ENCODE results near the gene KCNQ1.

Gene KCNQ1

GRCh38 chr11:2657697-2658284 is 213.0 kb downstream of the KCNQ1 start:
- no peak for DNase-seq

DNA sequence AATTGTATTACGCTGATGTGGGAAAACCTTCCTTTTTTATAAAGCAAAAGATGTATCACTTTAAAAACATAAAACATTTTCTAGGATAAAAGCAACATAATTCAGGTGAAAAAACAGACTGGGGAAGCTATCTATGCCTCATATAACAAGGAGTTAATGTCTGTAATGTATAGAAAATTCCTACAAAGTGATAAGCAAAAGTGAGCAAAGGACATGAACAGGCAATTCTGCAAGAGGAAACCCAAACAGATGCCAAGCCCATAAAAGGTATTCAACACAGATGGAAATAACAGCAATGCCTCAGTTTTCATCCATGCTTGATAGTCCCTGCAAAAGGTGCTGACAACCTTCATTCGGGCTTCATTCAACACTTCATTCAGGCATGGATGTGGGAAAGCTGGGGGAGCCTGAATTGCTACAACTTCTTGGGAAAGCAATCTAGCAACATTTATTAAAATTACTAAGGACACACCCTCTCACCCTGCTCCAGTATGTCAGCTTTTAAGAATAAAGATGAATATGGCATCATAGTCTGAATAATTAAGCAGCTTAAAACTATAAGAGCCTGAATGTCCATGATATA is 215.6 kb downstream of the KCNQ1 start:
- DNase-seq: no peak

GRCh38 chr11:2661173-2662023 is 216.6 kb downstream of the KCNQ1 start:
- no peak for DNase-seq

DNA sequence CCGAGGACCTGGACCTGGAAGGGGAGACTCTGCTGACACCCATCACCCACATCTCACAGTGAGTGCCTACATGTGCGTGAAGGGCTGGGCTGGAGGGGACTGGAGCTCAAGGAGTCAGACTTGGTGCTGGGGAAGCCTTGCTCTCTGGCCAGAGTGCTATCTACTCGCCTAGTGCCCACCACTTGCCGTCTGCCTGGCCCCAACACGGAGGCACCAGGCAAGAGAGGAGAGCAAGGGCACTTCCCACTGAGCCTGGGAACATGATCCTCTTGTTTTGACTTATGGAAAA is 217.2 kb downstream of the KCNQ1 start:
- DNase-seq: no peak

DNA sequence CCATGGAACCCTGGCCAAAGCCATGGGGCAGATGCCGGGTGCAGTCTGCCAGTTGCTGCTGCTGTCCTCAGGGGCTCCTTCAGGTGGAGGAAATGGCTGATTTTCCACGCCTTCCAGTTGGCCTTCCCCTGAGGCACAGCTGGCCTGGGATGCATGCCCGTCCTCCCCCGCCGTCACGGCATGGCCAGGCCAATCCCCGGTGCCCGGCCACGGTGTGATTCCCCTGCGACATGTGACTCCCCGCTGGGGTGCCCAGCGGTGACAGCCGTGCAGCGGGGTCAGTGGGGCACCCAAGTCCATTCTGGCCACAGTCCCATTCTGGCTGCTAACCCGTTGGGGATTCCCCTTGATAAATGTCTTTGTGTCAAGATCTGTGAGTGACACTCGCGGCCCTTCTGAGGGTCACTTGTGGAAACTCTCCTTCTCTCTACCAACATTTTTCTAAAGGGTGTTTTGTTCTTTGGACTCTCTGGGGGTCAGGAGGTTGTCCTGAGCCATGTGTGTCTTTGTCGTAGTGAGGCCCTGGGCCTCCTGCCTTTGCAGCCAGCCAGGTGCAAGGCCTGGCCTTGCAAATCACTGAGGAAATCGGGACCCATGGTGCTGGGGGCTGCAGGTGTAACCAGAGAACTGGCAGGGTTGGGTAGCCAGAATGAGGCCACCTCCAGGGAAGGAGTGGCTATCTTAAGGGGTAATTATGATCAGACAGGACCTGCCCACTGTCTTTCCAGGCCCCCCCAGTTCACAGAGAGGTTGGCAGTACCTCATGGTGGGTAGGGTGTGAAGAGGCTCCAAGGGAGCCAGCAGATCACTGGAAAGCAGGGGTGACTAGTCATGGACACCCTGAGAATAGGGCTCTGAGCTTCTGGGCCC is 217.9 kb downstream of the KCNQ1 start:
- no peak for DNase-seq

- DNase-seq: no peak
These were observed 218.7 kb downstream of the KCNQ1 start for GRCh38 chr11:2663506-2663905.

DNA sequence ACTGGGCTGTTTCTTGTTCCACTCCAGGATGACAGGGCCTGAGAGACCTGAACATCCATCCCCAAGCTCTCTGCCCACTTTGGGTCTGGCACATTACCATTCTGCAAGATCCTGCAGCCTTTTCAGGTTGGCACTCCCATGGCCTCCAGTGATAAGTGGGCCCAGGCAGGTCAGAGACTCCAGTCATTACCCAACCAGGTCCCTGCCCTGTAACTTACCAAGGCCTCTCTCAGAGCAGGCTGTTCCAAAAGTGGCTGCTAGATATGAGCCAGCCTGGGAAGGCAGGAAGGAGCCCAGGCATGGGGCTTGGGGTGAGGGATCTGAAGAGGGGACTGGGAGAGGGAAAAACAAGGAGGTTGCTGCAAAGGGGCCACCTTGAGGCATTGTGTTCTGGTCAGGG is 219.1 kb downstream of the KCNQ1 start:
- no peak for DNase-seq

DNA sequence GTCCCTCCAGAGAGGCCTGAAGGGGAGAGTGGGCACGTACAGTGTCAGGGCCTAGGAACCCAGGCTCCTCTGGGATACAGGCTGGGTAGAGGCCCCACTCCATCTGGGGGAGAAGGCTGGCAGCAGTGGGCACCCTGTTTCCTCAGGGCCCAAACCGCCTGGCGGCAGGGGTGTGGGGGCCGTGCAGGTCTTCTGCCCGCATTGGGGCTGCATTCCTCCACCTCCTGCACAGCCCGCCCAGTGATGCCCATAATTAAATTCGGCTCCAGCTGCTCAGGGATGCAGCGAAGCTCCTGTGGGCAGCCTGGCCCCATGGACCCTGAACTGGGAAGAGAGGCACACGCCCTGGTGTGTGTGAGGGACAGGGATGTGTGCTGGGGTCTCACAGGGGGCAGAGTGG is 219.6 kb downstream of the KCNQ1 start:
- DNase-seq: no peak

DNA sequence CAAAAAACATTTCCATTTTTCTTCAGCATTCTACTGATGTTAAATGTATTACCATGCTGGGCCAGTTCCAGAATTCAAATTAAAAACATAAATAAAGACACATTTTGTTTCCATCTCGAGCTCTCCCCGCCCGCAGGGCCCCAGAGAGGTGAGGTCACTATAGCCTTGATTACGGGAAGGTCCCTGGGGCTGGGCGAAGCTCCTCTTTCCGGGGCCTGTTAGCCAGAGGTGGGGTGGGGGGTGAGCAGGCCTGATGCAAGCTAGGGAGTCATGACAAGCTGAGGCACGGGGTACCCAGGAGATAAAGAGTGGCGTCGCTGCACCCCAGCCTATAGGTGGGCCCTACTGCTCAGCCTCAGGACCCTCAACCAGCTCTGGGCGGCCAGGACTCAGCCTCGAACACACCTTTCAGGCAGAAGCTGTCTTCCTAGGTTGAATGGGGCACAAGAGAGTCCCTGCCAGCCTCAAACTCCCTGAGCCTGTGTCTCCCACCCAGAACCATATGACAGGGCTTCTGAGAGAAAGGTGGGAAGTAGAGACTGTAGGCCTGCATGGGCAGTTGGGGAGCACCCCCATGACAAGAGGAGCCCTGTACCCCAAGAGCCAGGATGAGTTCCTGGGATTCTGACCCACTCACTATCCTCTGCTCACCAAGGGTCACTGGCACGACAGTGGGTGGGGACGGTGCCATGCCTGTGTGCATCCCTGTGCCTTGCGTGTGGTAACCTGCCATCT is 220.2 kb downstream of the KCNQ1 start:
- peak; percentile 5 for DNase-seq

DNA sequence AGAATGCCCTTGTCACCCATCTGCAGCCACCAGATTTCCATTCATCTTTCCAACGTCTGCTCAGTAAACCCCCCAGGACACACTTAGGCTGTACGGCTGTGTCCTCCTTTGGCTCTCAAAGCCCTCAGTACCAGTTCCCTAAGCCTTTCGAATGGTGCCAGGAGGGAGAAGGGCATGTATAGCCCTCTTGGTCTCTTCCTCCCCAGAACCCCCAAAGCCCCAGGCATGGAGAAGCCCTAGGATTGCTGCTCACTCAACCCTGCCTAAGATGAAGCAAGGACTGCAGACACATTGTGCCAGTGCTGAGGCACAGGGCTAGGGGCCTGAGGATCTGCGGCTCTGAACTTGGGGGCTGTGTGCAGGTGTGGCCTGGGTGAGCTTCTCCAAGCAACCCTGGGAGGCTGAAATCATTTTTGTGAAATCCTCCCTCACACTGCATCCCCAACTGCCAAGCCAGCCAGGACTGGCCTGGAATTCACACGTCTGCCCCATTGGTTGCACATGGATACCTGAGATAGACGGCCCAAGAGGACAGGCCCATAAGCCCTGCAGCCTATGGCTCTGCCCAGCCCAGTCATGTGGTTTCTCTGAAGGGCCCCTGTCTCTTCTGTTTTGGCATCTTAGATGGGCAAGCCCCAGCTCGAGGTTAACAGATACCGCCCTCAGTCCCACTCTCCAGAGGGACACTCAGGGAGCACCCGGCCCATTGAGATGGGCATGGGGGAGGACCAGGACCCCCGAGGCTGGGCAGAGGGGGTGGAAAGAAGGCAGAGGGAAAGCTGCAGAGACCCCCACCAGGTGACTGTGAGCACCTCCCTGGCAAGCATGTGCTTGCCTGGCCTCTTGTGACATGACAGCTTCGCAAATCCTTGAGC is 221.0 kb downstream of the KCNQ1 start:
- DNase-seq: peak; percentile 14

DNA sequence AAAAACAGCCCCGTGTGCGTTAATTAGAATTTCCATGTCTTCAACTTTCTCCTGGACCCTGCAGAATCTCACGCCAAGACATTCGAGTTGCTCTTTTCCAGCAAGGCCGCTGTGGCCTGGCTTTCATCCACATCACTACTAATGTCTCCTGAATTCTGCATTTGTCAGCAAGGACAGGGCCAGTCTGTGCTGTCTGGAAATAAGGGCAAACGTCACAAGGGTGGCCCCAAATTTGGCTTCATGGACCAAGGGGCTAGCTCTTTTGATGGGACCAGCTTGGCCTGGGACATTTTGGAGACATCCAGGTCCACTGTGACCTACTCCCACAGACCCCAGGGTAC is 221.6 kb downstream of the KCNQ1 start:
- peak; percentile 1 for DNase-seq

GRCh38 chr11:2666828-2667570 is 222.2 kb downstream of the KCNQ1 start:
- DNase-seq: peak; percentile 17

GRCh38 chr11:2667940-2668339 is 223.1 kb downstream of the KCNQ1 start:
- DNase-seq: peak; percentile 9

DNA sequence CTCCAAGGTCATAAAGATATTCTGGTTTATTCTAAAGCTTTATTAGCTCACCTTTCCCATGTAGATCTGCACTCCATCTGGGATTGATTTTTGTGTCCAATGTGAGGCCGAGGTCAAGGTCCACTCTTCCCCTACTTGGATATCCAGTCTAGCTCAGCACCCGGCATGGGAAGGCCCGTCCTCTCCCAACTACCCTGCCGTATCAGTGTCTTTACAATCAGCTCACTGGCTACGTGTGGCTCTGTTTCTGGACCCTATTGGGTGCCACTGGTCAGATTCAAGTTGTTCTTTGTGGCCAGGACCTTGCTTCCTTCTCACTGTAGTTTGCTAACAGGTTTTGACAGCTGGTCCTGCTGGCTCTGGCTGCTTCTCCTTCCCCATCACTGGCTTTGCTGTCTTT is 224.1 kb downstream of the KCNQ1 start:
- peak; percentile 7 for DNase-seq

- DNase-seq: peak; percentile 13
These were observed 225.0 kb downstream of the KCNQ1 start for GRCh38 chr11:2669634-2670469.

- DNase-seq: peak; percentile 5
These were observed 225.8 kb downstream of the KCNQ1 start for GRCh38 chr11:2670541-2671100.

DNA sequence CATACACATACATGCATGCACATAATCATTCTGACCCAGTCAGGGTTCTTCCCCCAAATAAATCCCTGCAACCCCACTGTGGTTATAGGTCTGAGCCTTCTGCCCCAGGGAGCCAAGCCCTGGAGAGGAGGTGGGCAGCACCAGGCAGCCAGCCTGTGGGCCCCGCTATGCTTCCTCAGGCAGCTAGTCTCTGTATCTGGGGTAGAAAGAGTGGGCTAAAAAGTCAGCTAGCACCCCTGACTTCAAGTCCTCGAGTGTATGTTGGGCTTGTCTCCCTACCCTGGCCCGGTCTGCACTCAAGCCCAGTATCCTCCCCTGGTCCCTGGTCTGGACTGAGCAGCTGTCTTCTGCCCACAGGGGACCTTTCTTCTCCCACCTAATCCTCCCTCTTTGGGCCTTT is 226.9 kb downstream of the KCNQ1 start:
- peak; percentile 6 for DNase-seq

DNA sequence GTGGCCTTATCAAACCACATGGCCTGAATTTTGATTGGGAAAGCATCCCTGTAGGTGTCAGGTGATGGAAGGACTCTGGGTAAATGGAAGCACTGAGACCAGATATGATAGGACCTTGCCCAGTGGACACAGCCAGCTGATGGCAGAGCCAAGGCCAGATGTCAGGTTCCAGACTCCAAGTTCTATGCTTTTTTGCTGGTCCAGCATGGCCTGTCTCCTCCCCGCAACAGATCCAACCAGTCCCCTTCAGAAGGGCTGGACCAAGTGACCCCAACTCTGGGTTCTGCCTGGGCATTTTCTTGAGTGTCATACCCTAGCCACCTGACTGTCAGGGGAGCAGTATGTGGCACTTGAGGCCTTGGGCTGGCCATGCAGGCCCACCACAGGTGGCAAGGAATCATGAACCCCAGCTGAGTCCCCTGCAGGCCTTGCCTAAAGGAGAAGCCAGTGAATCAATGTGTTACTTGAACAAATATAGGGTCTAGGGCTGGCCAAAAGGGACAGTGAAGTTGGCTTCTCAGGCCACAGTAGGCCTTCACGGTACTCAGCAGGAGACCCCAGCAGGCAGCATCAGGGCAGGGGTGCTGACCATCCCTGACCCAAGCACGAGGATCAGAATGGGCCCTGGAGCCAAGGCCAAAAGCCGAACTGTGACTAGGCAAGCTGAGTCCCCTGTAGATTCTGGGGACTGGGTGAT is 227.9 kb downstream of the KCNQ1 start:
- DNase-seq: peak; percentile 9

GRCh38 chr11:2673250-2673610 is 228.4 kb downstream of the KCNQ1 start:
- DNase-seq: peak; percentile 17

All from stimulated activated CD8-positive, alpha-beta memory T cell treated with anti-CD3 and anti-CD28 coated beads, Interleukin-4, amount 100 ng/mL, for 48 hours (primary cell).